HEK293 (cell line): ENCODE results near the gene TRPM5.

ENCODE experiments used
- CTCF ChIA-PET: fragments of 350-600 bp; formaldehyde crosslinking; extraction: SDS; loops from one replicate; lab custom pipeline; 2021; ENCODE audit warnings: antibody characterized with exemption; lab: Yijun Ruan, JAX
- POLR2A ChIA-PET: fragments of 300-600 bp; formaldehyde crosslinking; extraction: SDS; loops from one replicate; lab custom pipeline; 2020; ENCODE audit warnings: antibody characterized with exemption, inconsistent platforms; lab: Yijun Ruan, JAX
- H3K27ac ChIP-seq: fragments of 200-500 bp; sonication (Bioruptor generic); 2 replicates; pipeline ENCODE4 v1.5.1; 2014; ENCODE audit warnings: low read depth, low read length, control low read depth, inconsistent platforms; ENCODE audit errors: extremely low read depth
- H3K36me3 ChIP-seq, 2 experiments: fragments of 200-500 bp in 1 of 2; sonication (Bioruptor generic) in 1 of 2; 1 replicate in 1 of 2; 2 replicates in 1 of 2; pipeline ENCODE4 v1.5.1; 2014 to 2017; ENCODE audit warnings: inconsistent platforms in 2 of 2, low read length in 2 of 2; ENCODE audit not compliant: control insufficient read depth in 2 of 2, insufficient read depth in 1 of 2
- H3K4me1 ChIP-seq: fragments of 200-500 bp; sonication (Bioruptor generic); 2 replicates; pipeline ENCODE4 v1.5.1; 2014; ENCODE audit warnings: mild to moderate bottlenecking, low read length, inconsistent platforms; ENCODE audit not compliant: control insufficient read depth, insufficient read depth
- H3K4me3 ChIP-seq: 2 replicates; pipeline ENCODE4 v1.5.1; 2011; ENCODE audit warnings: low read depth, mild to moderate bottlenecking, control low read depth, low read length, moderate library complexity
- H3K9me3 ChIP-seq: fragments of 200-500 bp; sonication (Bioruptor generic); 2 replicates; pipeline ENCODE4 v1.5.1; 2014; ENCODE audit warnings: low read depth, low read length, inconsistent platforms; ENCODE audit not compliant: control insufficient read depth, insufficient read depth
- FEZF1 ChIP-seq: fragments of 450-650 bp; formaldehyde crosslinking; IDR thresholded peaks from 2 replicates; pipeline ENCODE4 v1.5.1; 2016; ENCODE audit warnings: missing biosample characterization, missing genetic modification characterization
- GLI2 ChIP-seq: fragments of 450-650 bp; formaldehyde crosslinking; IDR thresholded peaks from 2 replicates; pipeline ENCODE4; 2017; ENCODE audit warnings: missing biosample characterization, missing genetic modification characterization, low read depth, borderline replicate concordance
- HOXC10 ChIP-seq: sonication (generic); formaldehyde crosslinking; IDR thresholded peaks from 2 replicates; pipeline ENCODE4 v1.8.1; 2023; ENCODE audit warnings: mild to moderate bottlenecking, missing genetic modification reagents
- KLF10 ChIP-seq: fragments of 450-650 bp; IDR thresholded peaks from 2 replicates; pipeline ENCODE4 v1.5.1; 2018; ENCODE audit warnings: missing biosample characterization, mild to moderate bottlenecking, missing genetic modification characterization
- KLF8 ChIP-seq: fragments of 450-650 bp; formaldehyde crosslinking; IDR thresholded peaks from 2 replicates; pipeline ENCODE4 v1.5.1; 2016; ENCODE audit warnings: missing biosample characterization, missing genetic modification characterization
- MYNN ChIP-seq: fragments of 450-650 bp; formaldehyde crosslinking; IDR thresholded peaks from 2 replicates; pipeline ENCODE4 v1.5.1; 2016; ENCODE audit warnings: missing biosample characterization, missing genetic modification characterization, borderline replicate concordance
- PRDM1 ChIP-seq: fragments of 450-650 bp; formaldehyde crosslinking; IDR thresholded peaks from 2 replicates; pipeline ENCODE4; 2016; ENCODE audit warnings: missing biosample characterization, missing genetic modification characterization
- SCRT2 ChIP-seq: fragments of 450-650 bp; formaldehyde crosslinking; IDR thresholded peaks from 2 replicates; pipeline ENCODE4 v1.5.1; 2016; ENCODE audit warnings: missing biosample characterization, missing genetic modification characterization
- SETDB1 ChIP-seq: IDR thresholded peaks from one replicate; pipeline ENCODE4 v1.6.1; 2017; ENCODE audit warnings: mild to moderate bottlenecking, low read length, moderate library complexity, mixed read lengths; ENCODE audit not compliant: insufficient read length
- ZBTB17 ChIP-seq: fragments of 450-650 bp; formaldehyde crosslinking; IDR thresholded peaks from 2 replicates; pipeline ENCODE4 v1.5.1; 2016; ENCODE audit warnings: missing biosample characterization, missing genetic modification characterization
- ZNF140 ChIP-seq: fragments of 450-650 bp; formaldehyde crosslinking; IDR thresholded peaks from 2 replicates; pipeline ENCODE4 v1.5.1; 2016; ENCODE audit warnings: missing biosample characterization, missing genetic modification characterization
- ZNF2 ChIP-seq: fragments of 450-650 bp; formaldehyde crosslinking; IDR thresholded peaks from 2 replicates; pipeline ENCODE4 v1.5.1; 2016; ENCODE audit warnings: missing biosample characterization, missing genetic modification characterization
- ZNF202 ChIP-seq: fragments of 450-650 bp; formaldehyde crosslinking; IDR thresholded peaks from 2 replicates; pipeline ENCODE4 v1.5.1; 2016; ENCODE audit warnings: missing biosample characterization, missing genetic modification characterization, borderline replicate concordance
- ZNF223 ChIP-seq: fragments of 450-650 bp; formaldehyde crosslinking; IDR thresholded peaks from 2 replicates; pipeline ENCODE4 v1.5.1; 2016; ENCODE audit warnings: missing biosample characterization, missing genetic modification characterization
- ZNF302 ChIP-seq: fragments of 450-650 bp; formaldehyde crosslinking; IDR thresholded peaks from 2 replicates; pipeline ENCODE4 v1.5.1; 2016; ENCODE audit warnings: missing biosample characterization, missing genetic modification characterization, low read depth
- ZNF350 ChIP-seq: fragments of 450-650 bp; formaldehyde crosslinking; IDR thresholded peaks from 2 replicates; pipeline ENCODE4 v1.5.0; 2017; ENCODE audit warnings: missing biosample characterization, mild to moderate bottlenecking, missing genetic modification characterization
- ZNF394 ChIP-seq: fragments of 450-650 bp; formaldehyde crosslinking; IDR thresholded peaks from 2 replicates; pipeline ENCODE4 v1.5.1; 2016; ENCODE audit warnings: missing biosample characterization, missing genetic modification characterization, mild to moderate bottlenecking, moderate library complexity, borderline replicate concordance
- ZNF561 ChIP-seq: fragments of 450-650 bp; IDR thresholded peaks from 2 replicates; pipeline ENCODE4 v1.5.1; 2018; ENCODE audit warnings: missing biosample characterization, missing genetic modification characterization, borderline replicate concordance
- ZNF658 ChIP-seq: fragments of 450-650 bp; formaldehyde crosslinking; IDR thresholded peaks from 2 replicates; pipeline ENCODE4; 2016; ENCODE audit warnings: missing biosample characterization, missing genetic modification characterization
- ZNF701 ChIP-seq: fragments of 450-650 bp; formaldehyde crosslinking; IDR thresholded peaks from 2 replicates; pipeline ENCODE4 v1.5.1; 2016; ENCODE audit warnings: missing biosample characterization, missing genetic modification characterization
- ZNF707 ChIP-seq: fragments of 450-650 bp; formaldehyde crosslinking; IDR thresholded peaks from 2 replicates; pipeline ENCODE4 v1.5.1; 2016; ENCODE audit warnings: missing biosample characterization, missing genetic modification characterization
- ZNF785 ChIP-seq: fragments of 450-650 bp; formaldehyde crosslinking; IDR thresholded peaks from 2 replicates; pipeline ENCODE4 v1.5.1; 2016; ENCODE audit warnings: missing biosample characterization, missing genetic modification characterization
- TF ChIP-seq, protein P1 (sequence below): fragments of 450-650 bp; formaldehyde crosslinking; IDR thresholded peaks from 2 replicates; pipeline ENCODE4 v1.5.1; 2016; ENCODE audit warnings: missing biosample characterization, missing genetic modification characterization
- TF ChIP-seq, protein P2 (sequence below): fragments of 450-650 bp; formaldehyde crosslinking; IDR thresholded peaks from 2 replicates; pipeline ENCODE4 v1.5.1; 2016; ENCODE audit warnings: missing biosample characterization, missing genetic modification characterization
- TF ChIP-seq, protein P3 (sequence below): fragments of 450-650 bp; formaldehyde crosslinking; IDR thresholded peaks from 2 replicates; pipeline ENCODE4 v1.5.1; 2017; ENCODE audit warnings: missing biosample characterization, missing genetic modification characterization

TRPM5 gene

DNA sequence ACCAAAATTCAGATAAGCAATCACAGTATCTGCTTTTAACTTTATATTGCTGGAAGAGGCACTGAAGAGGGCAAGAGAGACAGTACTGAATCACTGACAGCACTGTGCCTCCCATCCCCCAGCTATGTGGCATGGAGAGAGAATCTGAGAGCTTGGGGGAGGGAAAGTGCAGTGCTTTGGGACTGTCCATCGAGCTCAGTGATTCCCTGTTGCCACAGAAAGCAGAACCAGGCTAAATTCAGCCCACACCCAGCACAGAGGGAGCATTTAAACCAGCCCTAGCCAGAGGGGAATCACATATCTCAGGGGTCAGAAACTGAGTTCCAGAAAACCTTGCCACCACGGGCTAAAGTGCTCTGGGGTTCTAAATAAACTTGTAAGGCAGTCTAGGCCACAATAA, 44.8 kb upstream of the TRPM5 start:
- ChIA-PET POLR2A (no interaction called here), CTCF (interaction anchor here (1.6 kb wide), 1 partner anchor 68 kb away, joined by 10 read pairs; no protein-coding TSS in a partner anchor)
- Histone ChIP-seq H3K36me3 (no peaks in the 10 kb centered on the region), H3K4me3 (no peak overlapping the region), H3K27ac (no peak overlapping the region), H3K4me1 (no peaks in the 10 kb centered on the region), H3K9me3 (no peaks in the 10 kb centered on the region)
- TF ChIP-seq ZNF561, result no peak
- no peak for TF ChIP-seq GLI2 (tag by site-specific recombination)
- TF ChIP-seq MYNN (tag by site-specific recombination), result no peak
- TF ChIP-seq ZNF785 (tag by site-specific recombination), result no peak
- no peak for TF ChIP-seq ZNF701
- no peak for TF ChIP-seq ZNF394

DNA sequence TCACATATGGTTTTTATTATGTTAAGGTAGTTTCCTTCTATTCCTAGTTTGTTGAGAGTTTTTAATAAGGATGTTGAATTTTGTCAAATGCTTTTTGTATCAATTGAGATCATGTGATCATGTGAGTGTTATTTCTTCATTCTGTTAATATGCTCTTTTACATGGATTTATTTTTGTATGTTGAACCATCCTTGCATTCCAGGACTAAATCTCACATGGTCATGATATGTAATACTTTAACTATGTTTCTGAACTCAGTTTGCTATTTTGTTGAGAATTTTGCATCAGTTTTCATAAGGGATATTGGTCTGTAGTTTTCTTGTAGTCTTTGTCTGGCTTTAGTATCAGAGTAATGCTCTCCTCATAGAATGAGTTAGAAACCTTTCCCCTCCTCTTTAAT, 43.7 kb upstream of the TRPM5 start:
- no peaks in the 10 kb centered on the region for H3K36me3 ChIP-seq
- H3K4me1 ChIP-seq, result no peaks in the 10 kb centered on the region
- no peak for TF ChIP-seq ZNF223 (tag by site-specific recombination)
- TF ChIP-seq FEZF1 (tag by site-specific recombination), result no peak
- TF ChIP-seq, protein P1, sequence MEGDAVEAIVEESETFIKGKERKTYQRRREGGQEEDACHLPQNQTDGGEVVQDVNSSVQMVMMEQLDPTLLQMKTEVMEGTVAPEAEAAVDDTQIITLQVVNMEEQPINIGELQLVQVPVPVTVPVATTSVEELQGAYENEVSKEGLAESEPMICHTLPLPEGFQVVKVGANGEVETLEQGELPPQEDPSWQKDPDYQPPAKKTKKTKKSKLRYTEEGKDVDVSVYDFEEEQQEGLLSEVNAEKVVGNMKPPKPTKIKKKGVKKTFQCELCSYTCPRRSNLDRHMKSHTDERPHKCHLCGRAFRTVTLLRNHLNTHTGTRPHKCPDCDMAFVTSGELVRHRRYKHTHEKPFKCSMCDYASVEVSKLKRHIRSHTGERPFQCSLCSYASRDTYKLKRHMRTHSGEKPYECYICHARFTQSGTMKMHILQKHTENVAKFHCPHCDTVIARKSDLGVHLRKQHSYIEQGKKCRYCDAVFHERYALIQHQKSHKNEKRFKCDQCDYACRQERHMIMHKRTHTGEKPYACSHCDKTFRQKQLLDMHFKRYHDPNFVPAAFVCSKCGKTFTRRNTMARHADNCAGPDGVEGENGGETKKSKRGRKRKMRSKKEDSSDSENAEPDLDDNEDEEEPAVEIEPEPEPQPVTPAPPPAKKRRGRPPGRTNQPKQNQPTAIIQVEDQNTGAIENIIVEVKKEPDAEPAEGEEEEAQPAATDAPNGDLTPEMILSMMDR (tag by site-specific recombination), result no peak
- TF ChIP-seq HOXC10 (CRISPR knock-in tag), result no peak
- peak; percentile 32 for TF ChIP-seq SETDB1
- no peak for TF ChIP-seq ZNF350
- TF ChIP-seq ZNF658, result no peak
- no peak overlapping the region for H3K4me3 ChIP-seq
- no peak overlapping the region for H3K27ac ChIP-seq
- no peaks in the 10 kb centered on the region for H3K9me3 ChIP-seq
- CTCF ChIA-PET, result no interaction called here
- POLR2A ChIA-PET, result no interaction called here

DNA sequence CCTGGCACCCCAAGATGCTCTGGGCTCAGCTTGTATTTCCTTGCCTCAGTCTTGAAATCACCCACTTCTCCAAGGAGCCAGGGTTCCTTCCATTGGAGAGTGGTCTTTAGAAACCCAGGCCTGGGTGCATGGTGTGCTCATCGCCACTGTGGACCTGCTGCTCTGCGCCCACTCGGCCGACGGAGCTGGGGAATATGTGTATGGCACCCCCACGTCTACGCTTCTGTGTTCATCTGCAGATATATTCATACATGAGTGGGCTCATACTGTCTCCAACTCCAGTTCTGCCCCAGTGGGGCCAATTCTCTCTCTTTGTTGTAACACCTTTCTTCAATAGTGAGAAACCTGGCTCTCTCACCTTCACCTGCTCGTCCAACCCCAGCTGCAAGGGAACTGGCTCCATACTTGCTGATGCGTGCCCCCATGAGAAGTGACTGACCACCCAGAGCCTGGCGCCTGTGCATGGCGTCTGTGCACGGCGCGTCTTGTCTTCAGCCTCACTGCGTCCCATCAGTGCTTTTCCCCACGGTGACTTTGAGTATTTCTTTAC, 40.3 kb upstream of the TRPM5 start:
- no peak for TF ChIP-seq SCRT2 (tag by site-specific recombination)
- TF ChIP-seq, protein P2, sequence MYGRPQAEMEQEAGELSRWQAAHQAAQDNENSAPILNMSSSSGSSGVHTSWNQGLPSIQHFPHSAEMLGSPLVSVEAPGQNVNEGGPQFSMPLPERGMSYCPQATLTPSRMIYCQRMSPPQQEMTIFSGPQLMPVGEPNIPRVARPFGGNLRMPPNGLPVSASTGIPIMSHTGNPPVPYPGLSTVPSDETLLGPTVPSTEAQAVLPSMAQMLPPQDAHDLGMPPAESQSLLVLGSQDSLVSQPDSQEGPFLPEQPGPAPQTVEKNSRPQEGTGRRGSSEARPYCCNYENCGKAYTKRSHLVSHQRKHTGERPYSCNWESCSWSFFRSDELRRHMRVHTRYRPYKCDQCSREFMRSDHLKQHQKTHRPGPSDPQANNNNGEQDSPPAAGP, result no peak
- TF ChIP-seq ZNF707, result no peak
- TF ChIP-seq ZBTB17 (tag by site-specific recombination), result no peak
- TF ChIP-seq PRDM1 (tag by site-specific recombination), result no peak
- TF ChIP-seq, protein P3, sequence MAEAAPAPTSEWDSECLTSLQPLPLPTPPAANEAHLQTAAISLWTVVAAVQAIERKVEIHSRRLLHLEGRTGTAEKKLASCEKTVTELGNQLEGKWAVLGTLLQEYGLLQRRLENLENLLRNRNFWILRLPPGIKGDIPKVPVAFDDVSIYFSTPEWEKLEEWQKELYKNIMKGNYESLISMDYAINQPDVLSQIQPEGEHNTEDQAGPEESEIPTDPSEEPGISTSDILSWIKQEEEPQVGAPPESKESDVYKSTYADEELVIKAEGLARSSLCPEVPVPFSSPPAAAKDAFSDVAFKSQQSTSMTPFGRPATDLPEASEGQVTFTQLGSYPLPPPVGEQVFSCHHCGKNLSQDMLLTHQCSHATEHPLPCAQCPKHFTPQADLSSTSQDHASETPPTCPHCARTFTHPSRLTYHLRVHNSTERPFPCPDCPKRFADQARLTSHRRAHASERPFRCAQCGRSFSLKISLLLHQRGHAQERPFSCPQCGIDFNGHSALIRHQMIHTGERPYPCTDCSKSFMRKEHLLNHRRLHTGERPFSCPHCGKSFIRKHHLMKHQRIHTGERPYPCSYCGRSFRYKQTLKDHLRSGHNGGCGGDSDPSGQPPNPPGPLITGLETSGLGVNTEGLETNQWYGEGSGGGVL (tag by site-specific recombination), result no peak
- no peak for TF ChIP-seq KLF8 (tag by site-specific recombination)
- no peak for TF ChIP-seq ZNF302
- no peak for TF ChIP-seq ZNF2
- no peak for TF ChIP-seq KLF10 (tag by site-specific recombination)
- TF ChIP-seq ZNF202, result no peak
- no peak for TF ChIP-seq ZNF140
- ChIA-PET CTCF (interaction anchor here (1.2 kb wide), 1 partner anchor 46 kb away, joined by 3 read pairs; no protein-coding TSS in a partner anchor), POLR2A (no interaction called here)
- Histone ChIP-seq H3K27ac (no peak overlapping the region), H3K36me3 (no peaks in the 10 kb centered on the region), H3K9me3 (no peaks in the 10 kb centered on the region), H3K4me1 (no peaks in the 10 kb centered on the region), H3K4me3 (no peak overlapping the region)
